NCI-H510A treated with DMSO at 0.1 percent for 48 hours (cell line): Measurements from ENCODE around the gene HDGFL2.
A peak's percentile ranks its signal among the peaks of the same experiment; 100 is the strongest.
"Not testable (repeated sequence)": the region's sequence is repeated elsewhere in the genome, so short reads cannot be mapped to it uniquely, and the experiment has no call there.

Experiments
- DNase-seq: peaks from one replicate; lab custom pipeline; 2025; lab: John Stamatoyannopoulos, UW

HDGFL2 gene

DNA sequence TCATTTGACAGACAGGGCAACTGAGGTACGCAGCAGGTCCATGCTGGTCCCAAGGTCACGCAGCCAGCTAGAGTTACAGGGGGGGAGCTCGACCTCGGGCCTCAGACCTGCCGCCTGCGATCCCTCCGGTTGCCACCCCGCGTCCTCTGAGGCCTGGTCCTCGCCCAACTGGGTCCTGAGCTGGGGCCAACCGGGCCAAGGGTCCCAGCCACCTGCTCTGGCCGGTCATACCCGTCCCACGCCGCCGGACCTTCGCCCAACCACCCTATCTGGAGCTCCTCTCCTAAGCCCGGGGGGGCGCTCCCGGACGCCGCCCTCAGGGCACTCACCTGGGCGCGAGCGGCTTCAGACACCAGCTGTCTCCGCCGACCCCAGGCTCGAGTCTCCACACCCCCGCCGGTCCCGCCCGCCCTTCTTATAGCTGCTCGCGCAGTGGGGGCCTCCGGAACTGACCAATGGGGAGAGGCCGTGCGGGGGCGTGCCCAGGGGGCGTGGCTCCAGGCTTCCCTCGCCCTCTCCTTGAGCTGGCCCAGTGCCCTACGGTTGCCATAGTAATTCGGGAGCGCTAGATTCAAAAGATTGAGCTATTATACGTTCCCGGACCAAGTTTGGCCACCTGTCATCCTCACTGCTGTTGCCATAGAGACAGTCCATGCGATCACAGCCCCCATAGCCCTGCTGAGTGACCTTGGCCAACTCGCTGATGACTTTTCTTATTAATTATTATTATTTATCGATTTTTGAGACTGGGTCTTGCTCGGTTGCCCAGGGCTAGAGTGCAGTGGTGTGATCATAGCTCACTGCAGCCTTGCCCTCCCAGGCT lies 63.0 kb downstream of the HDGFL2 start, which contains the start of gene PLIN5:
Gene PLIN5 (minus strand): TSS at position 389 of the 823 bp plus-strand sequence. CDS start 1,150 bp downstream, outside the sequence.
- DNase-seq: peak; percentile 82

DNA sequence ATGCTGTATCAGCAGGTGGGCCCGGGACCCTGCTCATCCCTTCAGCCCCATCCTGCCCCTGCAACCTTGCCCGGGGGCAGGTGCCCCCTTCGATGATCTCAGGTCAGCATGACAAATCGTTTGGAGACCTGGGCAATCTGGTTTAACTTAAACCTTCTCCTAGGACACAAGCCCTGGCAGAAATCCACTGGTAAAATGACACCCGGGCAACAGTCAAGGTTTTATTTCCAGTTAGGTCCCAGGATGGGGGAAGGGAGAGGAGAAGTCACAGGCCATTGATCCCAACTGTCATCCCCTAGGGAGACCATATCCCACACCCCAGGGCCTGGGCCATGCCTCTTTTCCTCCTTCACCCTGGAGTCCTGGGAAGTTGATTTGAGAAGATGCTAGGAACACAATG lies 64.7 kb downstream of the HDGFL2 start:
- DNase-seq: peak; percentile 9

DNA sequence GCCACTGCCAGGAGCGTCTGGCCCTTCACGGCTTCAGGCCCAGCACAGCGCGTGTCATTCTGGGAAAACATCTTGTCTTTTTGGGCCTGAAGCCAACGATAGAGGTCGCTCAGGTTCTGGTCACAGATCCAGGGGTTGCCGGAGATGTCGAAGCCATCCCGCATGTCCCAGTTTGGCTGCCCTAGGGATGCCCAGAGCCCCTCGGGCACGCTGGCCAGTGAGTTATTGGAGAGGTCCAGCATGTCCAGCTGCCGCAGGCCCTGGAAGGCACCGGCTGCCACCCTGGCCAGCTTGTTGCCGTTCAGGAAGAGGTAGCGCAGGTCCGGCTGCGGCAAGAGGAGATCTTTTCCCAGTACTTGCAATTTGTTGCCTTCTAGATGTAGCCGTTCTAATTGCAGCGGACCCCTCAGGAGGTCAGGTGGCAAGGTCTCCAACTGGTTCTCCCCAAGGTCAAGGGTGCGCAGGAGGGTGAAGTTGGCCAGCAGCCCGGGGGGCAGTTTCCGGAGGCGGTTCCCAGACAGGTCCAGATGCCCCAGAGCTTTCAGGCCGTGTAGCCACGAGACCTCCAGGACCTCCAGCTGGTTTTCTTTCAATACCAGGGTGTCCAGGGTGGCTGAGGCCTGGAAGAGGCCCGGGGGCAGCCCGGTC lies 66.0 kb downstream of the HDGFL2 start:
- DNase-seq: no peak

DNA sequence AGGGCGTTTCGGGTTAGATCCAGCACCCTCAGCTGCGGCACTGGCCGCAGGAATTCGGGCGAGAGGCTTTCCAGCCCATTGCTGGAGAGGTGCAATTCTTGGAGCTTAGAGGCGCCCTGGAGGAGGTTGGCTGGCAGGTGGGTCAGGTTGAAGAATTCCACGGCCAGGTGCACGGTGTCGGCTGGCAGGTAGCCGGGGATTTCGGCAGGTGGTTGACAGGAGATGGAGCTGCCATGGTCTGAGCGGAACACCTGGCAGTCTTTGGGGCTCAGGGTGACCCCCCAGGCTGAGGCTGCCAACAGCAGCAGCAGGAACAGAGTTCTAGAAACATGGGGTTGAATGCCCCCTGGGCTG lies 66.5 kb downstream of the HDGFL2 start:
- DNase-seq: peak; percentile 46

DNA sequence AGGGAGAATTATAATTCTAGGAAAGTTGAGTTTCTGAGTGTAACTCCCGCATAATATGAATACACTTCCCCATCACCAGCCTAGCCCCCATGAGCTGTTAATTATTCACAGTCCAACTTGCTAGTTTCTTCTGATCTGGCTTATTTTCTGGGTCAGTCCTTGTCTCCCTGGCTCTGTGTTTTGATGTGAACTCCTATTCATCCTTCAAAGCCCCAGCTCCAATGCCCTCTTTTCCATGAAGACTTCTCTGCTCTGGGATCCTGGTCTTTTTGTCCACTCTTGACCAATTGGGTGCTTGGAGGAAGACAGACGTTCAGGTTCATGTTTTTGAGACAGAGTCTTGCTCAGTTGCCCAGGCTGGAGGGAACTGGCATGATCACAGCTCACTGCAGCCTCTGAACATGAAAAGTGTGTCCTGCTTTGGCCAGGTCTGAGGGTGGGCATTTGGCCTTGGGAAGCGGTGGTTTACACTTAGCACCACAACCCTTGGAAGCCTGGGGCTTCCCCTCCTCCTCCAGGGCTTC lies 67.1 kb downstream of the HDGFL2 start:
- DNase-seq: no peak

DNA sequence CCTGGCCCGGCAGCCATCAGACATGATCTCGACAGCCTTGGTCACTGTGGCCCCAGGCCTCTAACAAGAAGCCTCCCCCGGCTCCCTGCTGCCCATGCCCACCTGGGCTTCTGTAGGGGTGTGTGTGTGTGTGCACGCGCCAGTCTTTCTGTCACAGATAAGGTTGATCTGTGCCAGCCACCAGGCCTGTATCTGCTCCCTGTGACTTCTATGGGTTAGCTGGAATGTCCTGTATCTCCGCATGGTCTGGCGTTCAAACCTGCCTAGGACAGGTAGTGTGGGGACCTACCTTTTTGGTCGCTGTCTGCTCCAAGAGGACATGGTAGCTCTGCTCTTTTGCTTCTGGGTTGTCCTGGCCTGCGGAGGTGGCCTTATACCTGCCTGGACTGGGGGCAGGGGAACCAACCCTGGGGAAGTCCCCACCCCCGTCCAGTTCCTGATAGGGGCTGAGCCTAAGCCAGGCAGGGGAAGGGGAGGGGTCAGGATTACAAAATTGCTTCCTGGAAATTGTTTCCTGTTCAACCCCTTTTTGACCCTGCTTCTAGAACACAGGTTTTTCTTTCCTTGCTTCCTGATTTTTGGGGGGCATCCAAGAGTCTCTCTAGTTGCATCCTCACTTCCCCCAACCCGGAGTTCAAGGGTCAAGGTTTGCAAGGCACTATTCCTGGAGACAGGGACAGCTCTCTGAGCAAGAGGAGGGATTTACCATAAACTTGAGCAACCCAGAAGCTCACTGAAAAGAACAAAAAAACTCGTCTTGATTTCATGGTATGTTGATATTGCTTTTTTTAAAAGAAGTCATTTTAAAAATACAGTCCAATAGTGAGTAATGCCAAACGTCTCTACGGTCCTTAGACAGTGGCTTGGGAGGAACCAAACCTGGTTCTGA lies 67.8 kb downstream of the HDGFL2 start, which contains the start of gene LRG1:
Gene LRG1 (minus strand): TSS at position 344 of the 889 bp plus-strand sequence. CDS start 23 bp downstream, at position 321.
- DNase-seq: no peak

DNA sequence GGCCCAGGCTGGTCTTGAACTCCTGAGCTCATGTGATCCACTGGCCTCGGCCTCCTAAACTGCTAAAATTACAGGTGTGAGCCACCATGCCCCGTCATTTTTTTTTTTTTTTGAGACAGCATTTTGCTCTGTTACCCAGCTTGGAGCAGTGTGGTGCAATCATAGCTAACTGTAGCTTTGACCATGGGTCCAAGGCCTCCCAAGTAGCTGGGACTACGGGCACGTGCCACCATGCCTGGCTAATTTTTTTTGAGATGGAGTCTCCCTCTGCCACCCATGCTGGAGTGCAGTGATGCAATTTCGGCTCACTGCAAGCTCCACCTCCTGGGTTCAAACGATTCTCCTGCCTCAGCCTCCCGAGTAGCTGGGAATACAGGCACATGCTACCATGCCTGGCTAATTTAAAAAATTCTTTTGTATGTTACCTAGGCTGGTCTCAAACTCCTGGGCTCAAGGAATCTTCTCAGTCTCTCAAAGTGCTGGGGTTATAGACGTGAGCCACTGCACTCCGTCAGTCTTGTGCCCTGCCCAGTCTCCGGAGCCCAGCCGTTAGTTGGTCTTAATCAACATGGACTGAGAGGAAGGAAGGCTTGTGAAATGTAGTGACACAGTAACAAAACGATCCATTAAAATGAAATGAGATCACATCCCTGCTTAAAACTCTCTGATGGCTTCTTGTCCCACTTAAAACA lies 69.2 kb downstream of the HDGFL2 start:
- no peak for DNase-seq

DNA sequence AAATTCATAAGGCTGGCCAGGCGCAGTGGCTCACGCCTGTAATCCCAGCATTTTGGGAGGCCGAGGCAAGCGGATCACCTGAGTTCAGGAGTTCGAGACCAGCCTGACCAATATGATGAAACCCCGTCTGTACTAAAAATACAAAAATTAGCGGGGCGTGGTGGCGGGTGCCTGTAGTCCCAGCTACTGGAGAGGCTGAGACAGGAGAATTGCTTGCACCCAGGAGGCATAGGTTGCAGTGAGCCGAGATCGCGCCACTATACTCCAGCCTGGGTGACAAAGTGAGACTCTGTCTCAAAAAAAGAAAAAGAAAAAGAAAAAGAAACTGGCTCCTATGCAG lies 69.7 kb downstream of the HDGFL2 start:
- not testable (repeated sequence) for DNase-seq

DNA sequence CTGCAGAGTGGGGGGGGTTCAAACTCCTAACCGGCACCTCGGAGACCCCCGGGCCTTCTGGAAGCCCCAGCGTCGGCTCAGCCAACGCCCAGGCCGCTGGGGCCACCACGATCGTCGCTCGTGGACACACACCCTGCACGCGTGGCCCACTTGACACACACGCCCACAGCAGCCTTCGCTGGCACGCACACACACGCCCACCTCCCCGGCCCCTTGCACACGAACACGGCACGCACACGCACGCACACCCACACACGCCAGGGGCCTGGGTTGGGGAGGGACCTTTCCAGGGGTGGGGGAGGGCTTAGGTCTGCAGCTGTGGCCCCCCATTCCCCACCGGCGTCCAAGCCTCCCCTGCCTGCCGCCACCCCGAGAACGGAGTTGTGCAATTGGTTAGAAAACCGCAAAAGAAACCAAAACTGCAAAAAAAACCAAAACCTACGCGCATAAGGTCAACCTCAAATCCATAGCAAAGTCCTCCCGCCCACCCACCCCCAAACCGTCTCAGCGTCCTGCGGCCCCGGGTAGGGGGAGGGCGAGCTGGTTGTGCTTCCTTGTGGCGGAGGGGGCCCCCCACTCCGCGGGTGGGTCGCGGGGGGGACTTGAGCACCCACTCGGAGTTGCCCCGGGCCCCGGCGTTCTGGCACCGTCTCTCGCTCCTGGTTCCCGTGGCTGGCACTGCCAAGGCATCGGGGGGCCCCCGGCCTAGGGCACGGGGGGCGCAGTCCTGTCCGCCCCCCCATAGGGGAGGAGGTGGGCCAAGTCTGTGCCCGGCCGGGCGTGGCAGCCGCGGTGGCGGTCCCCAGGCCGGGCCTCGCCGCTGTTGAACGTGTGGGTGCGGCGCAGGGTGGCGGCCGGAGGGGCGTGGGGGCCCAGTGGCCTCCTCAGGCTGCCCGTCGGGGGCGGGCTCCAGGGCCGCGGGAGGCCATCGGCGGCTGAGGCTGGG lies 71.1 kb downstream of the HDGFL2 start:
- DNase-seq: no peak

DNA sequence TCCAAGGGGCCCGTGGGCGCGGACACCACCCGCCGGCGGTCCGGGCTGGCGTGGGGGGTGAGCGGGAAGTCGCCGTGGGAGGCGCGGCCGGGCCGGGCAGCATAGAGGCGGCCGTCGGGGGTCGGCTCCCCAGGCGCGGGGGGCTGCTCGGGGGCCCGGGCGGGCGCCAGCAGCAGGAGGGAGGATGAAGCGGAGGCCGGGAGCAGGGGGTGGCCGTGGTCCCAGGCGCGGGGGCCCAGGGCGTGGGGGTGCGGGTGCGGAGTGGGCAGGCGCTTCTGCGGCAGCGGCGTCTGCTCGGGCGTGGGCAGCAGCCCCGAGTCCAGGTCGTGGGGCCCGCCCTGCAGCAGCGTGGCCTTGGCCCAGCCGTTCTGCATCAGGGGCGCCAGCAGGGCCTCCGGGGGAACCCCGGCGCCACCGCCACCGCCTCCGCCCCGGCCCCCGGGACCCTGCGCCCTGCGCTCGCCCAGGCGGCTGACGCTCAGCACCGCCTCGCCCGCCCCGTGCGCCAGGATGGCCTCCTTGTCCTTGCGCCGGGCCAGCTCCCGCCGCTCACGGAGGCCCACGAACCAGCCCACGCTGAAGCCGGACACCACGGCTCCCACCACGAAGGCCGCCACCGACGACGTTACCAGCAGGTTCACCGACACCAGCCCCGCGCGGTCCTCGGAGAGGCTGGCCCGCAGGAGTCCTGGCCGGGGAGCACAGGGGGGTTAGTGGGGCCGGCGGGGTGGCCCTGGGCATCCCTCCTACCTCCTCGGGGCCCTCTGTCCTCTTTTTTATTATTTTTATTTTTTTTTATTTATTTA lies 71.9 kb downstream of the HDGFL2 start:
- no peak for DNase-seq

DNA sequence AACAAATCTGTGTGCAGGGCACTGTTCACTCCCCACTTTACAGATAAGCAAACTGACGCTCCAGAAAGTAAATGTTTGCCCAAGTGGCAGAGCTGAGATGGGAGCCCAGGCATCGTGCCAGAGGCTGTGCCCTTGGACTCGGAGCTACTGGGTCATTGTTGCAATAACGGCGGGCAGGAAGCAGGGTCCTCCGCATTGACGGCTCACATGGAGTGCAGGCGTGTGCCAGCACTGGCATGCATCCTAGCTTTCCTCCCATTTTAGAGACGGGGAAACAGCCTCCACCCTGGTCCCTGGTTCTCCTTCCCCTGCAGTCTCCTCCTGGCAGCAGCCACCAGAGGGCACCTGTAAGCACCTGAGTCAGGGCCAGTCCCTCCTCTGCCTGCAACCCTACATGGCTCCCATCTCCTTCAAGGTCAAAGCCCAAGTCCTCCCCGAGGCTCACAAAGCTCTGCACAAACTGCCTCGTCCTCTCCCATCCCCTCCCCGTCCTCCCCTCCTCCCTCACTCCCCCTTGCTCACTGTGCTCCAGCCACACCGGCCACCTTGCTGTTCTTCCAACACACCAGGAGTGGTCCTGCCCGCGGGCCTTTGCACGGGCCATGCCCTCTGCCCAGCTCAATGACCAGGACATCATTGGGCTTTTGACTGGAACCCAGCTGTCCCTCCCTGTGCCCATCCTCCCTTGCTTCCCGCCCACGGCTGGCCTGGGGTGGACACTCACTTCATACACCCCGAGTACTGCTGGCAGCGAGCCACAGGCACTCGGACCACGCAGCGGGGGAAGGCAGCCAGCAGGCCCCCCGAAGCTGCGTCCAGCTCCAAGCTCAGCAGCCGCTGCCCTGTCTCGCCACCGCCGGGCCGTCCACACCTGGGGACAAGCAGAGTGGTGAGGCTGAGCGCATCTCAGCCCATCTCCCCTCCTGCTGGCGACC lies 75.5 kb downstream of the HDGFL2 start:
- DNase-seq: no peak

DNA sequence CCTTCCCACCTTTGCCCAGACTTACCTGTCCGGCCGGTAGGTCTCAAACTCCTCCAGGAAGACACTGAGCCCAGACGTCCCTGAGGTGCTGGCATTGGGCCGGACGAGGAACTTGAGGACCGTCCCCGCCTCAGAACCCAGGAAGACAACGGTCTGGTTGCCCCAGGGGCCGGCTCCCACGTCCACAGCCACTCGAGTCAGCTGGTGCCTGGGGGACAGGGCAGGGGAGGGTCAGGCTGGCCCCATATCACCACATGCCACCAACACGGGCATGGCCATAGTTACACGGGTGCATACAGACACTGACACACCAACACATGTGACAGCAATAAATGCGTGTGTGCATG lies 76.1 kb downstream of the HDGFL2 start:
- no peak for DNase-seq

DNA sequence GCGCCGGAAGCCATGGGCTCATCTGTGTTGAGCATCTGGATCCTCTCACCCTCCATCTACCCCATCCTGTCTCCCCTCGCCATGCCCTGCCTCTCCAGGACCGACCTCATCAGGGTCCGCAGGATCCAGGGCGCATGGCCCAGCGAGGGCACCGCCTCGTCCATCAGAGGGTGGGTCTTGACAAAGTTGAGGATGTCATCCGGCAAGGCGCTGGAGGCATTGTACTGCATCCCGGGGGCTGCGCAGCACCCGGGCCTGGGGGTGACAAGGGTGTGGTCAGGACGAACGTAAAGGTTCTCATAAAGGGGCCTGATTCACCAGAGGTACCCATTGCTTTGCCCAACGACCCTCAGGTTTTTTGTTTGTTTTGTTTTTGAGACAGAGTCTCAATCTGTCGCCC lies 77.9 kb downstream of the HDGFL2 start:
- DNase-seq: no peak

DNA sequence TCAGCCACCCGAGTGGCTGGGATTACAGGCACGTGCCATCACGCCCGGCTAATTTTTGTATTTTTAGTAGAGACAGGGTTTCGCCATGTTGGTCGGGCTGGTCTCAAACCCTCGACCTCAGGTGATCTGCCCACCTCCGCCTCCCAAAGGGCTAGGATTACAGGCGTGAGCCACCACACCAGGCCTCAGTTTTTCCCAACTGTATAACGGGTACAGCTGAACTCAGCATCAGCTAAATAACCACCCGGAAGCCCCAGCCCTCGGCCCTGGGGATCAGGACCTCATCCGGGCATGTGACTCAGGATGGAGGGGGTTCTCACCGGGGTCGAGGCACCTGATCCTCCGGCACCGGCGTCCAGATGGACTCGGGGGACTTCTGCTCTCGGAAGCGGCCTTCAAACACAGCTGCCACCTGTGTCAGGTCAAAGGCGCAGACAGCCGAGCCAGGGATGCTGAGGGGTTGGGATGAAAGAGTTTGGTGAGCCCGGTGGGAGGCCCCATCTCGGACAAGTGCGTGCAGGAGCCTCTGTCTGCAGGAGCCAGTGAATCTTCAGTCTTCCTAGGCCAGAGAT lies 78.5 kb downstream of the HDGFL2 start:
- no peak for DNase-seq
